G401.6 (cell line): ENCODE data around the gene NEU1.
"Not testable (repeated sequence)": the region's sequence is repeated elsewhere in the genome, so short reads cannot be mapped to it uniquely, and the experiment has no call there.

Experiments used
- FAIRE-seq: peaks from 2 replicates; lab custom pipeline; 2012; peaks lifted over from hg19 to GRCh38; lab: Jason Lieb, UNC

The NEU1 gene

DNA sequence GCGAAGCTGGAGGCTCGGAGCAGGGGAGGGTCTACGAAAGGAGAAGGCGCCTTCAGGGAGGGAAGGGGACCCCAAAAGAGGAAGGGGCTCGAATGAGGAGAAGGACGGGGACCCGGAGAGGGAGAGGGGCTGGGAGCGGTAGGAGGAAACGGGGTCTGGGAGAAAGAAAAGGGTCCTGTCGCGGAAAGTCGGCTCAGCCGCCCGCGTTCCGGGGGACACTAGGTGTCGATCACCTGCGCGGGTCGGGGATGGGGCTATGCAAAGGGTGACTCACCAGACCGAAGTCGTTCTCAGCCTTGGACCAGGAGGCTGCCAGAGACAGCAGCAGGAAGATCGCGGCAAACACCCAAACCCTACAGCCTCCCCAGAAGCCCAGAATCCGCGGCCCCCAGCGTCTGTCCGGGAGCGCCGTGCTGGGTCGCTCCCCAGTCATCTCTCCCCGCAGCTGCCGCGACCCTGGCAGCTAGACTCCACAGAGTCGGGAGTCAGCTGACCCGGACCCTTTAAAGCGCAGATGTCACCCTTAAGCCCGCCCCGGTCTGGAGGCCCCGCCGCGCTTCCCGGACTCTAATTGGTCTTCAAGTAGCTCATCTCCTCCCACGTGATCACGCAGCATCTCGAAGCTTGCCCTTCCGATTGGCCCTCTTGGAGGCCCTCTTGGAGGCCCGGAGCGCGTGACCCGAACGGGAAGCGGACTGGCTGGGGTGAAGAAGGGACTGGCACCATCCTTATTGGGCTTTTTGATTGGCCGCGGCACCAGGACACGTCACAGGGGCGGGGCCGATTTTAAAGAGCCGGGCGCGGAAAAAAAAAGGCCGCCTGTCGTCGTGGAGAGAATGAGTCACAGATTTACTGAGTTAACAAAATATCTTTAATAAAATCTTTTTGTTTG, at the start of gene NEU1:
TSS of gene NEU1 (minus strand) at position 478 of the 892 bp plus-strand sequence. CDS start at position 433, 45 bp downstream.
- peak; percentile 99 for FAIRE-seq

DNA sequence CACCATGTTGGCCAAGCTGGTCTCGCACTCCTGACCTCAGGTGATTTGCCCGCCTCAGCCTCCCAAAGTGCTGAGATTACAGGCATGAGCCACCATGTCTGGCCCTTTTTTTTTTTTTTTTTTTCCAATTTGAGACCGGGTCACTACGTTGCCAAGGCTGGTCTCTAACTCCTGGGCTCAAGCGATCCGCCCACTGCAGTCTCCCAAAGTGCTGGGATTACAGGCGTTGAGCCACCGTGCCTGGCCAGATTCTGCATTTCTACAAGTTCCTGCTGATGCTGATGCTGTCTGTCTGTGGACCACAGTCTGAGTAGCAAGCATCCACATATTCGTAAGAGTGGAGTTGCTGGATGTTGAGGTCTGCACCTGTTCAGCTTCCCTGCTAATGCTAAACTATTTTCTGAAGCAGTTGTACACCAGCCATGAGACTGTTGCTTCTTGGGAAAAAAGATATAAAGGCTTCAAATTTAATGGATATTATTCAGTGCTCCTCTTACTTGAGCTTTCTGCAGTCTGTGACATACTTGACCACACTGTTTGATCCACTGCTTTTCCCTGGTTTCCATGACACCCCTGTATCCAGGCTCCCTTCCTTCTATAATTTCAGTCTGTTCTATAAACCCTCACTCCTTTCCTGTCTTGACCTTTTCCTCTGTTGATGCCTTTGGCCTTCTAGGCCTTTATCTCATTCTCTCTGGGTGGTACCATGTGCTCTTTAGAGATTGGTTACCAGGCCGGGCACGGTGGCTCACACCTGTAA, 49.4 kb upstream of the NEU1 start:
- no peak for FAIRE-seq

DNA sequence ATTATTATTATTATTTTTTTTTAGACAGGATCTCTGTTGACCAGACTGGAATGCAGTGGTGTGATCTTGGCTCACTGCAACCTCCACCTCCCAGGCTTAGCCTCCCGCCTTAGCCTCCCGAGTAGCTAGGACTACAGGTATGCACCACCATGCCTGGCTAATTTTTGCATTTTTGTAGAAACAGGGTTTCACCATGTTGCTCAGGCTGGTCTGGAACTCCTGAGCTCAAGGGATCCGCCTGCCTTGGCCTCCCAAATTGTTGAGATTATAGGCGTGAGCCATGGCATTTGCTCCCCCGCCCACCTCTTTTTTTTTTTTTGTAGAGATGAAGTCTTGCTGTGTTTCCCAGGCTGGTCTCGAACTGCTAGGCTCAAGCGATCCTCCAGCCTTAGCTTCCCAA, 46.7 kb upstream of the NEU1 start:
- not testable (repeated sequence) for FAIRE-seq

DNA sequence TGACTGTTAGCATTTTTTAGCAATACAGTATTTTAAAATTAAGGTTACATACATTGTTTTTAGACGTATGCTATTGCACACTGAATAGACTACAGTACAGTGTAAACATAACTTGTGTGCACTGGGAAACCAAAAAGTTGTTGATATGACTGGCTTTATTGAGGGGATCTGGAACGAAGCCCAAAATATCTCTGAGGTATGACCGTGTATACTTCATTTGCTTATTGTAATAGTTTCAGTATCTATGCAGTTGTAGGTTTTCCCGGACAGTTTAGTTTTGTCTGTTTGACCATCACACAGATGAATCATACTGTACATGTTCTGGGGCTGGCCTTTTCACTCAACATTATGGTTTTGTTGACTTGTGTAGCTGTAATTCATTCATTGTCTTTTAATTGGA, 46.2 kb upstream of the NEU1 start:
- FAIRE-seq = no peak

DNA sequence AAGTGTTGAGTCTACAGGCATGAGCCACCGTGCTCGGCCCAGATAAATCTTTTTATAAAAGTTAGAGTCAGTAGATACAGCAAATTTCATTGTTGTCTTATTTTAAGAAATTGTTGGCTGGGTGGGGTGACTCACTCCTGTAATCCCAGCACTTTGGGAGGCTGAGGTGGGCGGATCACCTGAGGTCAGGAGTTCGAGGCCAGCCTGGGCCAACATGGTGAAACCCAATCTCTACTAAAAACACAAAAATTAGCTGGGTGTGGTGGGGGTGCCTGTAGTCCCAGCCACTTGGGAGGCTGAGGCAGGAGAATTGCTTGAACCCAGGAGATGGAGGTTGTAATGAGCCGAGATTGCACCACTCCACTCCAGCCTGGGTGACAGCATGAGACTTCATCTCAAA, 45.6 kb upstream of the NEU1 start:
- not testable (repeated sequence) for FAIRE-seq

DNA sequence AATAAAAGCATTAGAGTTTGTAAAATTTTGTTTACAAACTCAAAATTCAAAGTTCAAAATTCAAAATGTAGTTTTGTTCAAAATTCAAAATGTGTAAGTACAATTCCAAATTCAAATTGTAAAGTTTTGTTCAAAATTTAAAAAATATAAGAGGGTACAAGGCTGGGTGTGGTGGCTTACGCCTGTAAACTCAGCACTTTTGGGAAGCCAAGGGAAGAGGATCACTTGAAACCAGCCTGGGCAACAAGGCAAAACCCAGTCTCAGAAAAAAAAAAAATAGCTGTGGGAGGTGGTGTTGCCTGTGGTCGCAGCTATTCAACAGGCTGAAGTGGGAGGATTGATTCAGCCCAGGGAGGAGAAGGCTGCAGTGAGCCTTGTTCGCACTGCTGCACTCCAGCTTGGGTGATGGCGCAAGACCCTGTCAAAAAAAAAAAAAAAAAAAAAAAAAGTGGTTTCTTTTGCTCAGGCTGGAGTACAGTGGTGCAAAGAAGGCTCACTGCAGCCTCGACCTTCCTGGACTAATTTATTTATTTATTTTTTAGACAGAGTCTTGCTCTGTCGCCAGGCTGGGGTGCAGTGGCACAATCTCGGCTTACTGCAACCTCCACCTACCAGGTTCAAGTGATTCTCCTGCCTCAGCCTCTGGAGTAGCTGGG, 44.7 kb upstream of the NEU1 start:
- no peak for FAIRE-seq

DNA sequence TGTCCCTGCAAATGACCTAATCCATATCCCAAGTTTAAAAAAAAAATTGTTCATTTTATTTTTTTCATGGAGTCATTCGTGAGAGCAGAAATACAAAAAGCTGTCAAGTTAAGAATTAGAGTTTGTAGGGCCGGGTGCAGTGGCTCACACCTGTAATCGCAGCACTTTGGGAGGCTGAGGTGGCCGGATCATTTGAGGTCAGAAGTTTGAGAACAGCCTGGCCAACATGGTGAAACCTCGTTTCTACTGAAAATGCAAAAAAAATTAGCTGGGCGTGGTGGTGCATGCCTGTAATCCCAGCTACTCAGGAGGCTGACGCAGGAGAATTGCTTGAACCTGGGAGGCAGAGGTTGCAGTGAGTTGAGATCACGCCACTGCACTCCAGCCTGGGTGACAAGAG, 44.1 kb upstream of the NEU1 start:
- not testable (repeated sequence) for FAIRE-seq

DNA sequence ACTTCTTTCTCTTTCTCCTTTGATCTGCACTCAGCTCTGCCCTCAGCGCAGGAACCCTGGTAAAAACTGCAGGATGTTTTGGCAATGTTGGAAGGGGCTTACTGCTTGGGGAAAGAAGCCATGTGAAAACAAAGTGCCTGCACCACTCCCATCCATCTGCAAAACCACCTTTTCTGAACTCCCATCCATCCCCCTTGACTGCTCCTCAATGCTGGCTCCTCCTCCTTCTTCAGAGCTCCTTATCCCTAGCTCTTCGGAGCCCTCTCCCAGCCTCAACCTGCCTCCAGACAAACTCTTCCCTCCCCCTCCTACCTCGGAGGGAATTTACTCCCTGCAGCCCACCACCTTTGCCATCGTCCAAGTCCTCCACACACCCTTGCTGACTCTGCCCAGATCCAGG, 43.5 kb upstream of the NEU1 start:
- no peak for FAIRE-seq

DNA sequence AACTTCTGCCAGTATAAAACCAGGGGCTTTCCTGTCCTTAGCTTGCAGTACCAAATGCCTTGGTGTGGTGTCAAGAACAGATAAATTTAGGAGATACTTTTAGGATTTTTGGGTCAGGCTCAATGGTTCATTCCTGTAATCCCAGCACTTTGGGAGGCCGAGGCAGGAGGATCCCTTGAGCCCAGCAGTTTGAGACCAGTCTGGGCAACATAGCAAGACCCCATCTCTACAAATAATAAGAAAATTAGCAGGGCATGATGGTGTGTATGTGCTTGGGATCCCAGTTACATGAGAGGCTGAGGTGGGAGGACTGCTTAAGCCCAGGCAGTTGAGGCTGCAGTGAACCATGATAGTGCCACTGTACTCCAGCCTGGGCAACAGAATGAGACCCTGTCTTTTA, 42.4 kb upstream of the NEU1 start:
- no peak for FAIRE-seq

DNA sequence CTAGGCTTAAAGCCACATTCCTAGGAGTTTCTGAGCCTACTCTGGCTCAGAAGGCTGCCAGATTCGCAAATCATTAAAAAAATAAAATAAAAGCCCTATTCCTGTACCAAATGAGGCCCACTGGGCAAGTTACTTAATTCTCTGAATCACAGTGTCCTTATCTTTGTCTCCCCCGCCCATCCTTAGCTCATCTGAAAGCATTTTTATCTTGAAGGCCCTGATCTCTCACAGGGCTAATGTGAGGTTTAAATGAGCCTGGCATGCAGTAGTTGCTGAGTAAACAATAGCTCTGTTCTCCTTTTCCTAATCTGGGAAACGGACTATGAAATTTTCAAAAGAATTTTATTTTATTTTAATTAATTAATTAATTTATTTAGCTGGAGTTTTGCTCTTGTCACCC, 41.3 kb upstream of the NEU1 start:
- no peak for FAIRE-seq

DNA sequence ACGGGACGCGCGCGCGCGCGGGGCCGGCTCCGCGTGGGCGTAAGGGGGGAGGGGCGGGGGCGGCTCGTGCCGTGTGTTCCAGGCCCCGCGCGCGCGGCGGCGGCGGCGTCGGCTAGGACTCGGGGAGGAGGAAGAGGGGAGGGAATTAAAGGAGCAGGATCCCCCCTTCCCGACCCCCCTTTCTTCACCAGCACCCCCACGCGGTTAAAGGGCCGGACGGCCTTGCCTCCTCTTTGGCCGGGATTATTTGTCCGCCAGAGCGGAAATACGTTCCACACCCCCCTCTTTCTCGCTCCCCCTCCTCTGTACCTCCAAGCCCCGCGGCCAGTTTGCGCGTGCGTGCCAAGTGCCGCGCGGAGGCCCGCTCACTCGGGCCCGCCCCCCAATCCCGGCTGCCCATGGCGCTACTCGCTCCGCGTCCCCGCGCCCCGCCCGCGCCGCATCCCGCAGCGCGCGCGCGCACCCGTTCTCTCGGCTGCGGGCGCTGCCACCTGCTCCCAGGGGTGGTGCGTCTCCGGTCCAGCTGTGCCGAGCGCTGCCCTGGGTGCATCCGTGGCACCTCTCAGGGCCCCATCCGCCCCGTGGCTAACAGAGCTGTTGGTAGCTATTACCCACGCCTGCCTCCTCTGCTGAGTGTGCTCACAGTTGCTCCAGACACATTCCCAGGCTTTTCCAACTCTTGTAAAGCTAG, 39.5 kb upstream of the NEU1 start, which contains the start of gene ZBTB12:
TSS of gene ZBTB12 (minus strand) at position 134 of the 691 bp plus-strand sequence. CDS start 781 bp downstream, outside the sequence.
- FAIRE-seq = no peak

DNA sequence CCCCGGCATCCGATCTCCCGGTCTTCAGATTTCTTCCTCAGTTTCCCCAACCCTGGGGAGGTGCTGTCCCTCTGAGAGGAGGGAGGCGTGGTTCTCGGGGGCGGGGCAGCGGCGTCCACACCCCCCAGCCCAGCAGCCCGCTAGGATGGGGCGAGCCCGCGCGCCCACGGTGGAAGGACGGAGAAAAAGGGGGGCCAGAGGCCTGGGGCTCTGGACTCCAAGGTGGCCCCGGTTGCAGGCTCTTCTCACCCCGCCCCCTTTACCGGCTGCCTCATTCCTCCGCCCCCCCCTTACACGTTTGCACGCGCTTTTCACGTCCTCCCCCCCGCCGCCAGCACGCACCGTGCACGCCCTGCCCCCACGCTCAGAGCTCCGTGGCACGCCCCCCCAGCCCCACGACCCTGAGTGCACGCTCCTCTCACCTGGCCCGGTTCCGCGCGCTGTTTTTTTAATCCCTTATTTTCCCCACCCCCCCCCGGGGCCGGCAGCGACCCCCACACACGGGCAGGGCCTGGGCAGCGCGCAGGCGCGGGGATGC, 38.9 kb upstream of the NEU1 start:
- FAIRE-seq = no peak

DNA sequence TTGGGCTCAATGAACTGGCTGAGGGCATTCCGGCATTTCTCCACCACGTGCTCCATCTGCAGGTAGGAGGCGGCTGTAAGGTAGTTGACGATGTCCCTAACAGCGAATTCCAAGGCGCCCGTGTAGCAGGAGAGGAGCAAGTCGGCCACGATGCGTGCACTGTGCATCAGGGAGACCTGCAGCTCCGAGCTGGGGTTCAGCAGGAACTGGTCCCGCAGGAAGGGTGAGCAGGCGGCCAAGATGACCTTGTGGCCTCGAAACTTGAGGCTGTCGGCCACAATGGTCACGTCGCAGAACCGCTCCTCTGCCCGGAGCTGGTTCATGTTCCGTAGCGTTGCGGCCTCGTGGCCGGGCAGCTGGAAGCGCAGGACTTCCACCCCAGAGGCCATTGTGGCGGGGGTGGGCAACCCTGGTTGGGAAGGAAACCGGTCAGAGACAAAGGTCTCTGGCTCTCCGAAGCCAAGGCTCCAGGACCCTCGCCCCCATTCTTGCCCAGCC, 38.3 kb upstream of the NEU1 start:
- no peak for FAIRE-seq

DNA sequence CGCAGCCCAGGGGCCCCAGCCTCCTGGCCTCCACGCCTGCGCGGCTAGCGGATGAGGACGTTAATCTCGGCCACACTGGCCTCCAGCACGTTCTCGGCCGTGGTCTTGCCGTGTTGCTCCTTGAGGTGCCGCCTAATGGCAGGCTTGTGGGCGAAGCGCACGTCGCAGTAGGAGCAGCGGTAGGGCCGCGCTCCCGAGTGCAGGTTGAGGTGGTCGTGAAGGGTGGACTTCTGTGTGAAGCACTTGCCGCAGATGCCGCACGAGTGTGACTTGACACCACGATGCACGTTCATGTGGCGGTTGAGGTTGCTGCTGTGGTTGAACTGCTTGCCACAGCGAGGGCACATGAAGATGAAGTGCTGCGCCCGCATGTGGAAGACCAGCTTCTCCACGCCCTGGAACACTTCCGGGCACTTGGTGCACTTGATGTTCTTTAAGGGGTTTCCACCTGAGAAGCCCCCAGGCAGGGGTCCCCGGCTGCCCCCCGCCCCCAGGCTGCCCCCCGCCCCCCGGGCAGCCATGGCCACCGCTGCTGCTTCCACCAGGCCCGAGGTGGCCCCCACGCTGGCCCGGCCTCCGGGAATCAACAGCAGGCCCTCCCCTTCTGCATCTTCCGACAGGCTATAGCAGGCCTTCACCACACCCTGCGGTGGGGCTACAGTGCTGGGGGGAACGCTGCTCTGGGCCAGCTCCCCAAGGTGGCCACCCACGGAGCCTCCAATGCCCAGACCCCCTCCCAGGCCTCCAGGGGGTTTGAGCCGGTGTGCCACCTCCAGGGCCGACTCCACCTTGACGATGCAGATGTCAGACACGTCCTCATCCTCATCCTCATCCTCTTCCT, 37.5 kb upstream of the NEU1 start:
- FAIRE-seq = no peak

DNA sequence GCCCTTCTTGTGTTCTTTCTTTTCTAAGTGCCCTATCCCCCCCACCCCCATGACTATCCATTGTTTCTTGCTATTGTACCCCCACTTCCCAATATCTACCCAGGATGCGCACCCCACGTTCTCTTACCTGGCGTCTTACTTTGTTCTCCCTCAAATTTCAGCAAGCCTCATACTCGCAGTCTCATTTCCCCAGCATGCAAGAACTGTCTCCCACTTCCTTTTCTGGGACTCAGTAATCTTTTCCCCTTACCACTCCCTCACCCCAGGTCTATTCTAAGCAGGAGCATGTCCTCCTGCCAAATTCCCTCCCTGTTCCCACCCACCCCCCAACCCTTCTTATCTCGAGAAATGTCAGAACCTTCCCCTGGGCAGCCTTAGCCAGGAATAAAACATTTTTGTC, 36.6 kb upstream of the NEU1 start:
- FAIRE-seq = no peak

DNA sequence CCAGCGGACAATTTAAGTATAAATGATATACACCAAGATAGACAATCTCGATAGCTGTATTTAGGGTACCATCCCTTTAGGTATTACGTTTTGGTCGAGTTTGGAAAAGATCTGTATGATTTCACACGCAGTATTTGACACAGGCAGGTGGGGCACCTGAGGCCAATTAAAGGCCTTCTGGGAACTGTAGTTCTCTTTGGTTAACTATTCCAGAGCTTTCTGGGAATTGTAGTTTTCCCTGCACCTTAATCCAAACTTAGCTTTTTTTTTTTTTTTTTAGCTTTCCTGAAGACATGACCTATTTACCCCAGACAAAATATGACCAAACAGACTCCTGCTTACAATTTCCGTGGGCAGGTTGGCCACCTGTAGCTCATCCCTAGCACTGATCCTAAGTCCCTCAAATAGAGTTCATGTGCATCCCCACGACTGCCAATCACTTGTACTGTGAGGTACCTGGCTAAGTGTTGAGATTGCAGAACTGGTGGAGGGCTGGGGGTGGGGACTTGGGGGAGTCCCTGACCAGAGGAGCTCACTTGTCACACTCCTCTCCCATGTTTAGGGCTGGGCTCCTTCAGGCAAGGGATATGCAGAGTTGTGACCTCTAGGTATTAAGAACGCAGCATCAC, 35.9 kb upstream of the NEU1 start:
- peak; percentile 91 for FAIRE-seq

DNA sequence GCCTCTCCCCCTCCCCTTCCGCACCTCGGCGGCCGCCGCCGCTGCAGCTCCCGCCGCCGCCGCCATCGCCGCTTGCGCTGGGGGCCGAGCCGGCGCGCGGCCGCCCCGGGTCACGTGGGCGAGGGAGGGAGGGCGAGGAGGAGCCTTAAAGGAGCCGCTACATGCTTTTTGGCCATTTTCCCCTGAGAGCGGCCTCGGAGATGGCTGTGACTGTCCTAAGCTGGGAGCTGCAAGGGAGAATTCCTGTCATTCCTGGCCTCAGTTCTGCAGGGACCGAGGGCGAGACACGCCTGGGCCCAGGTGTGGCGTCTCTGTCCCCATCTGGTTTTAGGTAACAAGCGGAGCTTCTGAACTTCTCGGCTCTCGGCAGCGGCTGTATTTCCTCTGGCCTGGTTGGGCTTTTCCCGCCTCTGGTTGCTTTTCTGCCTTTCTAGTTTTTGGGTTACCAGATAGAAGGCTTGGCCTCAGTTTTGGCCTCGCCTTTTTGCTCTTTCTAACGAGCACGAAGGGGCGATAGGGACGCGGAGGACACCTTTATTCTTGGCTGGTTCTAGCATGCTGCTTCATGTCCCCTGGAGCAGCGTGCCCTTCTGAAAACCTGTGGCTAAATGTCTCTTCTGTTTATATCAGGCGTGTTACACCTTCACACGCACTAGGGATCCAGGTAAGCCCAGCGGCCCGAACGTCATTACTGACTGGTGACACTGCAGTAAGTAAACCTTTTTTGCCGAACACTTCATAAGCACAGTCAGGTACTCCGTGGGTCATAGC, 35.2 kb upstream of the NEU1 start, which contains the start of gene EHMT2:
TSS of gene EHMT2 (minus strand) at position 87 of the 771 bp plus-strand sequence. CDS start at position 66, 21 bp downstream.
- no peak for FAIRE-seq

DNA sequence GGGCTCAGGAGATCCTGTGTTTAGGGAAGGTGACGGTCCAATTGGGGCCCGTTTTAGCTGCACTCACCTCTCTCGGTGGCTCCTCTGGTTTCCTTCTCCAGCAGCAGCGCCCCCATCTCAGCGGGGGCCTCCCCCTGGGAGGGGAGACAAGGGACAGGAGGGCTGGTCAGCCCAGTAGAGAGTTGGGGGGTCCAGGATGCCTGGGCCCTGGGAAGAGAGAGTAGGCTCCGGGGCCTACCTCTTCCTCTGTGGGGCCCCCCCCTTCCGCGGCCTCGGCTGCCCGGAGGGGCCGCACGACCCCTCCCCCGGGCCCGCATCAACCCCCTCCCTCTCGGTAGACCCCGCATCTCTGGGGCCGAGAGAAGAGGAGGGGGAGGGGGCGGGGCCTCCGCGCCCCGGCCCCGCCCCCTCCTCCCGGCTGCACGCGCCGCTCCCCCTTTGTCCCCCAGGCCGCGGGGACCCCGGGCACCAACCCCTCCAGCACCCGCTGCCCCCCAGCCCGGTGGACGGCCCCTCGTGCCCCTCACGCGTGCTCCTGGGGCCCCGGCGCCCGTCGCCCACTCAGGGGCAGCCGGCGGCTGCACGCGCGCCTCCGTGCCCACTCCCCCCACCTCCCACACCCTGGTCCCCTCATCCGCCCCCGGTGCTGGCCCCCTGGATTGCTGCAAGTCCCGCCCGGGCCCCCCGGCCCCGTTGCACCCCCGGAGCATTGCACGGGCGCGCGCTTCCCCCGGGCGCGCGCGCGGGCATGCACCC, 34.4 kb upstream of the NEU1 start:
- FAIRE-seq = no peak

DNA sequence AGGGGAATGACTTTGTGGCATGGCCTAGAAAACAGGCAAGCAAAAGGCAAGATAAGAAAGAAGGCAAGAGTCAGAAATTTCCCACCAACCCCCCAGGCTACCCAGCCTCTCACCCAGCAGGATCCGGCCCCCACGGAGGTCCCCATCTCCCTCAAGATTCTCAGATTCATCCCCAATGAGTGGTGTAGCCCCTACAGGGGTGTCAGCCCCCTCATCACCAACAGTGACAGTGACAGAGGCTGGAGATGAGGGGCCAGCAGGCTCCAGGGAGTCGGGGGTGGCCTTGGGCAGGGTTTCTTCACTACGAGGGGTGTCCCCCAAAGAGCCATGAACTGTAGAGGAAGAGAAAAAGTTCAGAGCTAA, 33.9 kb upstream of the NEU1 start:
- no peak for FAIRE-seq
